GM18499 (cell line): ENCODE data around the gene IPP.
"Not testable (repeated sequence)": the region's sequence is repeated elsewhere in the genome, so short reads cannot be mapped to it uniquely, and the experiment has no call there.

ENCODE experiments used
- ATAC-seq: cut with Tn5 transposase; IDR thresholded peaks from one replicate; pipeline ENCODE4 v1.9.1; 2021; ENCODE audit warnings: moderate number of reproducible peaks; ENCODE audit not compliant: insufficient read depth, unreplicated experiment

Gene IPP

DNA sequence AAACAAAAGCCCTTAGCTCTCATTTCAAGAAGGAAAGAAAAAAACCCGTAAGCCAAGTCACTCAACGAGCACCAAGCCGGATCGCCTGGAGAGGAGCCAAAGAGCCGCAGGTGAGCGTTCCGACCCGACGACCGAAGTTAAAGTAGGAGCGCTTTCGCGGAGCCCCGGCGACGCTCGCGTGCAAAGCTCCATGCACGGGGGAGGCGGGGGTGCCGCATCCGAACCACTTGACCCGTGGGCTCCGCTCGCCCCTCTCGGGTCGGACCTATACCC lies 64.5 kb downstream of the IPP start:
- peak; percentile 3 for ATAC-seq

DNA sequence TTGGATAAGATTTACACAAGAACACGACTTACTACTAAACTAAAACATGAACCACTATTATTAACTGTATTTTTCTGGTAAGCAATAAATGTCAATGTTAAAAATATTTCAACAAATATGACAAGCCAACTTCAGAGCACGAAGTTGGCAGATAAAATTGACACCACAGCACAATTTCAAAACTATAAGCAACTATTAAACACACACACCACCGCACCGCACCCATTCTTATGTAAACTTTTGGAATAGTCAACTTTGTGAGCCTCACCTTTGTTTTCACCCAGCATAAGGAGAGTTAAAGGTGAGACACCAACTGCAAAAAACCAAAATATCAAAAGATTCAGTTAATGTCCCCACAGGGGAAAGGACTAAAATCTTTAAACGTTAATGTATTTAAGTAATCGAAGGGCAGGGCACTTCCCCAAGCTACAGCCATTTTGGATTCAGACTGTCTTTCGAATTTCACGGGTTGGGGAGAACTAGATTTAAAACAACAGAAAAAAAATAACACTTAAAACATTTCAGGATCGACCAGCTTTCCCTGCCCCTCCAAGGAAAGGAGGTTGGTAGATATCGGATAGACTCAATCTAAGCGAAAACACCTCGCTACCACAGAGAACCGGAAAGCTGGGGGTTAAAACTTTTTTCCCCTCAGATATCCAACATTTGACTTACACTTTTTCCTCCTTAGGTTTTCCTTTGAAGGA lies 65.0 kb downstream of the IPP start:
- ATAC-seq: no peak

DNA sequence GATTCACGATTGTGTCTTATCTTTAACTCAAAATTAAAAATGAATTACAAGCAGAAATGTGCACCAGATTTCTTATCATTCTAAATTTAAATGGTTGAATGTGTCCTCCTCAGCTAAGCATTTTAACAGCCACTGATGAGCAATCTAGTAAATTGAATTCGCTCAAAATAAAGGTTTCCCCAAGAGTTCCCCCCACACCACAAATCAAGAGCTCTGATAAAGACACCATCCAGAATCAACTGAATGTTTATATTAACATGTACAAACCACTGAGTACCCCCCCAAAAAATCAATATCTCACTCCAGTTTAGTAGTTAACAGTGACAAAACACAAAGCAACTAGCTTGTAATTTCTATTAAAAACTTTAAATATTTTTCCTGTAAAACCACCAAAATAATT lies 66.1 kb downstream of the IPP start:
- no peak for ATAC-seq

DNA sequence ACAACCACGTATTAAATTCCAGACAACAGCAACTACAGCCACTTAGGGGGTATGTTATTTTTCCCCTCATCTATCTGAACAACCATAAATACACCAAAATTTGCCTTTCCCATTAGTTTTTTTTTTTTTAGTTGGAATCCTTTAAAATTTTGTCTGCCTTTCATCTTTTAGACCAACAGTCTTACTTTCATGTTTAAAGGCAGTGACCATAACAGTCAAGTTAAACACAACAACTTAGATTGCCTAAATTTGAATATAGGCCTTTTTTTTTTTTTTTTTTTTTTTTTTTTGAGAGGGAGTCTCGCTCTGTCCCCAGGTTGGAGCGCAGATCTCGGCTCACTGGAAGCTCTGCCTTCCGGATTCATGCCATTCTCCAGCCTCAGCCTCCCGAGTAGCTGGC lies 67.5 kb downstream of the IPP start:
- no peak for ATAC-seq

DNA sequence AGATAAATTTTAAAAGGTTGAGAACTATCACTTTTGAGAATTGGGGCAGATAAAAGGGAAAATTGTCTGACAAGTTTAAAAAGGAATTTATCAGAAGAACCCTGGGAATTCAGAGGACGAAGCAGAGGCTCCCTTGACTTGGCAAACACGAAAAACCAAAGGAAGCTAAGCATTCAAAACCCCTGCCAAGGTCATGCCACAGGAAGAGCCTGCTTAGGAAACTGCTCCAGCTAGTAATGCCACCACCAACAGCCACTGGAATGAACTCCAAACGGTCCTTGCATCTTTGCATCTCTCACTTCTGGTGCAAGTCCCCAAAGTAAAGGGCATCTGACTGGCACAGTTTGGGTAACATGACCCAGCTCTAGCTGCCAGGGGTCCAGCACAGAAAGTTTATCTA lies 71.3 kb downstream of the IPP start:
- no peak for ATAC-seq

DNA sequence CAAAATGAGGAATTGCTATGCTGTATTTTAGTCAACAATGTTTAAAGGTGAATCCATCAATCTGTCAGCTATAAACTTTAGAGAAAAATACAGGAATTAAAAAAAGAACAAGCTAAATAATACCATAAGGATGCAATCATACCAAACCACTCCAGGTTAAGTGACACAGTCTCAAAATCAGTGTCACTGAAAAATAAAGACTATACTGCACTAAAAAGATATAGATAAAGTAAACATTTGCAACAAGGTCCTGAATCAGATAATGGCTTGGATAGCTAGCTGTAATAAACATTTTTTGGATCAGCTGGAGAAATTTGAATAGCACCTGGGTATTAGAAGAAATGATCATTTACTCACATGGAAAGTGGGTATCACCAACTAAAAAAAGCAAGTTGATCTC lies 72.0 kb downstream of the IPP start:
- ATAC-seq: no peak

DNA sequence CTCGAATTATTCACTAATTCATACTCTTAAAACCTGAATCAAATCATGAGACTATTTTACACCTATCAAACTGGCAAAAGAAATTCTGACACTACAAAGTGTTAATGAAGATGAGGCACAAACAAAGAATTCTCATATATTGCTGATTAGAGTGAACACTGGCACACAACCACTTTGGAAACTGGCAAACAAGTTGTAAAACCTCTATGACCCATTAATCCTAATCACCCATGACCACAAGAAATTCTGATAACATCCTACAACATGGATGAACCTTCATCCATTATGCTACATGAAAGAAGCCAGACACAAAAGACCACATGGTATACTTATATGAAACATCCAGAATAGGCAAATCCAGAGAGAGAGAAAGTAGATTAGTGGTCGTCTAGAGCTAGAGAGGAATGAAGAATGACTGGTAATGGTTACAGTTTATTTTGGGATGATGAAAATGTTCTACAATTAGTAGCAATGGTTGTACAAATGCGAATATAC lies 72.7 kb downstream of the IPP start:
- ATAC-seq: no peak

DNA sequence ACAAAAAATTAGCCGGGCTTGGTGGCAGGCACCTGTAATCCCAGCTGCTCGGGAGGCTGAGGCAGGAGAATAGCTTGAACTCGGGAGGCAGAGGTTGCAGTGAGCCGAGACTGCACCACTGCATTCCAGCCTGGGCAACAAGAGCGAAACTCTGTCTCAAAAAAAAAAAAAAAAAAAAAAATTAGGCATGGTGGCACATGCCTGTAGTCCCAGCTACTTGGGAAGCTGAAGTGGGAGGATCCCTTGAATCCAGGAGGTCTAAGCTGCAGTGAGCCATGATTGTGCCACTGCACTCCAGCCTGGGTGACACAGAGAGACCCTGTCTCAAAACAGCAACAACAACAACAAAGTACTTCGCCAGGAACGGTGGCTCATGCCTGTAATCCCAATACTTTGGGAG lies 73.9 kb downstream of the IPP start:
- not testable (repeated sequence) for ATAC-seq

DNA sequence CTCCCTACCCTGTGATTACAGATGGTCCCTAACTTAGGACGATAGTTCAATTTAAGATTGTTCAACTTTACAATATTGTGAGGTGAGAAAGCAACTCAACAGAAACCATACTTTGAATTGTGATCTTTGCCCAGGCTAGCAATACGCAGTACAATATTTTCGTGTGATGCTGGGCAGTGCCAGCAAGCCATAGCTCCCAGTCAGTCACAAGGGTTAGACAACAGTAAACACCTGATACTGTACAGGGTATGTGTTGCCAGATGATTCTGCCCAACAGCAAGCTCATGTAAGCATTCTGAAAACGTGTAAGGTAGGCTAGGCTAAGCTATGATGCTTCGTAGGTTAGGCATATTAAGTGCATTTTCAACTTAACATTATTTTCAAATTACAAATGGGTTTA lies 76.0 kb downstream of the IPP start:
- no peak for ATAC-seq

DNA sequence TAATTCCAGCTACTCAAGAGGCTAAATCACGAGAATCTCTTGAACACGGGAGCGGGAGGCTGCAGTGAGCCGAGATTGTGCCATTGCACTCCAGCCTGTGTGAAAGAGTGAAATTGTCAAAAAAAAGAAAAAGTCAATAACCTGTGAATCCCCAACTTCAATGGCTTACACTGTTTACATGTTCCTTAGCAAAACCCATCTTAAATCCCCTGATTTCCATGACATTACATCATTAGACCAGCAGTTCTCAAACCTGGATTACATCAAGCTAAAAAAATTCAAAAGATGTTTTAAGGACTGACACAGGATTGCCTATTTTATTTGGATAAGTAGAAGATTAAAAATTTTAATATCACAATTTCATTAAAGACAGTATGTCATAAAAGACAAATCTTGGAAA lies 76.5 kb downstream of the IPP start:
- no peak for ATAC-seq

DNA sequence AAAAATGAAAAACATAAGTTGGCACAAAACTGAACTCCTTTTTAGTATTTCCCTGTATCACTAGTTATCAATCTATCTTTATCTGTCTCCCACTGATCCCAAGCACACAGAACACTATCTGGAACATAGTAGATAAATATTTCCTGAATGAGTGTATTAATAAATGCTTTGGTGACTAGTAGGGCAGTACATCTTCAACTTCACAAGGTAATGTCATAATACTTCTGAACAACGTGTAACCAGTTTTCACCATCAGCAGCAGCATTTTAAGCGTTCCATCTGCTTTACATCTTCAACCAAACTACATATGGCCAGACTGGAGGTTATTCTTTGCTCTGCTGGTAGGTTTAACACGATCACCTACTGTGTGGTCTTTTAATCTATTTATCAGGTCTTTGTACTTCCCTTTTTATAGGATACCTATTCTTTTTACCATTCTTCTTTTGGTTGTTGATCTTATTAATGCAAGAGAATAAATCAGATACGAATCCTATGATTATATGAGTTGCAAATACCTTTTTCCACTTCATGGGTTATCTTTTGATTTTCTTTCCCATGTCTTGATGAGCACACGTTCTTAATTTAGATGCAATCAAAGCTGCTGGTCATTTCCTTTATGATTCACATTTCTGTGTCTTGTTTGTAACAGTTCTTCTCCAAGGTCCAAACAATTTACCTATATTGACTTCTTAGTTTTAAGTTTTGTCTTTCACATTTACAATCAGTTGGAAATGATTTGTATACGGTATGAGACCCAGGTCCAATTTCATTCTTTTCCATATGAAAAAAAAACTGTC lies 80.4 kb downstream of the IPP start:
- ATAC-seq: no peak

DNA sequence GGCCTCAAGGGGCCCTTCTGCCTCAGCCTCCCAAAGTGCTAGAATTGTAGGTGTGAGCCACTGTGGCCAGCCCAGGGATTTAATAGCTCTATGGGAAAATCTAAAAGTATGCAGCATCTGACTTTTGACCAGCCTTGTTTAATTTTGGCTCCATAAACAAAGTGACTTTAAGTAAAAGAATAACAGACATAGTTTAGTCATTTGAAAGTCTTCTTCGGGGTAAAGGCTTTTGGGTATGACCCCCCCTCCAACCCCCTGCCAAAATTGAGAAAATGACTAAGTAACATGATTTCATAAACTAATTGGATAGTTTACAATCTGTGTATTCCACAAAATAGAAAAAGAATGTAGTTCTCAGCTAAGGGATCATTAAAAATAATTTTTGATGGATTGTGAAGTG lies 81.1 kb downstream of the IPP start:
- no peak for ATAC-seq

DNA sequence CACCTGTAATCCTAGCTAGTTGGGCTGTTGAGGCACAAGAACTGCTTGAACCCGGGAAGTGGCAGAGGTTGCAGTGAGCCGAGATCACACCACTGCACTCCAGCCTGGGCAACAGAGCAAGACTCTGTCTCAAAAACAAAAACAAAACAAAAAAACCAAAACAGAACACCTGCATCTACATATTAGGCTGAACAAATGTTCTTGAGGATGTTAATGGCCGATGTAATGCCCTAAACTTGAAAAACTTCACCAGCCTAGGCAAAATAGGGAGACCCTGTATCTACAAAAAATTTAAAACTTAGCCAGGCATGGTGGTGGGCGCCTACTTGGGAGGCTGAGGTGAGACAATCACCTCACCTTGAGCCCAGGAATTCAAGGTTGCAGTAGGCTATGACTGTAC lies 81.9 kb downstream of the IPP start:
- ATAC-seq: no peak

DNA sequence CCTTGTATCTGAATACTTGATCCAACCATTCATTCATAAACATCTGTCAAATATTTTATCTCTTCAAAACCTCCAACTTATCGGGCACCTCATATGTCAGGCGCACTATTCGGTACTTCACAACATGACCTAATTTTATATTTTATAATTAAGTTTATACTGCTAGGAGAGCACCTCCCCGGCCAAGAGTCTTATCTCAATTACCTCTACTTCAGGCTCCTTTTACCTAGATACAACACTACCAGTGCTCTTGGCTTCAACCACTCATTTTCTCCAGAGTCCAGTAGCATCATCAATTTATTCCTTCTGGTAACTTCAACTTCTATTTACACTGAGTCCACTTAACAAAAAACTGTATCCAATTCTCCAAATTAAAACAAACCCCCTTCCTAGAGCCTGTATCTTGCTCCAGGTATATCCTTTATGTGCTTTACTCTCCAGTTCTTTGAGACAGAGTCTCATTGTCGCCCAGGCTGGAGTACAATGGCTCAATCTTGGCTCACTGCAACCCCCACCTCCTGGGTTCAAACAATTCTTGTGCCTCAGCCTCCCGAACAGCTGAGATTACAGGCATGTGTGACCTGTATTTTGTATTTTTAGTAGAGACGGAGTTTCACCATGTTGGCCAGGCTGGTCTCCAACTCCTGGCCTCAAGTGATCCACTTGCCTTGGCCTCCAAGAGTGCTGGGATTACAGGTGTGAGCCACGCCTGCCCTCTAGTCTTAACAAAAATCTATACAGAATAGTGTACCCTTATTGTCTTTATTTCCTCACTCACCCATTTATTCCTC lies 82.9 kb downstream of the IPP start:
- ATAC-seq: no peak

DNA sequence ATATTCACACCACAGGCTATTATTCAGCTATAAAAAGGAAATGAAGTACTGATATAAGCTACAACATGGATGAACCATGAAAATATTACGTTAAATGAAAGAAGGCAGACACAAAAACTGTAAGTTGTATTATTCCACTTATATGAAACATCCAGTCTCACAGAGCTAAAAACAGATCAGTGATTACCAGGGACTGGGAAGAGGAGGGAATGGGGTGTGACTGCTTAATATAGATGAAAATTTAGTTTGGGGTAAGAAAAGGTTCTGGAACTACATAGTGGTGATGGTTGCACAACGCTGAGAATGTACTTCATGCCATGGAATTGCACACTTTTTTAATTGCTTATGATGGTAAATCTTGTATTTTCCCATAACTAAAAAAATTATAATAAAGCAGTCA lies 83.6 kb downstream of the IPP start:
- no peak for ATAC-seq

DNA sequence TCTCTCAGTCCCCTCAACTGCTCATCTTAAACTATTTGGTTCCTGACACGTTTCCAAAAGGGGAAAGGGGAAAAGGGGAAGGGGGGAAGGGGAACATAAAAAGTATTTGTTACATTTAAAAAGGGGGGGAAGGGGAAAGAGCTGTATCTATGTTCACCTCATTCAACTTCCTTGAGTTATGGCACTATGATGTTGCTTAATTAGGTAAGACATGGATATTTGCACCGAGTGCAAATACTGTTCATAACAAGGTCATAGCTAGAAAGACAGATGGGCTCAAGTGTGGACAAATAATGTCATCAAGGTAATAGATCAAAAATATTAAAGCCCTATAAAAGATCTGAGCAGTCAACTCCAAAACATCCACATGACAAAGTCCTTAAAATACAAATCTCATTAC lies 90.1 kb downstream of the IPP start:
- no peak for ATAC-seq

DNA sequence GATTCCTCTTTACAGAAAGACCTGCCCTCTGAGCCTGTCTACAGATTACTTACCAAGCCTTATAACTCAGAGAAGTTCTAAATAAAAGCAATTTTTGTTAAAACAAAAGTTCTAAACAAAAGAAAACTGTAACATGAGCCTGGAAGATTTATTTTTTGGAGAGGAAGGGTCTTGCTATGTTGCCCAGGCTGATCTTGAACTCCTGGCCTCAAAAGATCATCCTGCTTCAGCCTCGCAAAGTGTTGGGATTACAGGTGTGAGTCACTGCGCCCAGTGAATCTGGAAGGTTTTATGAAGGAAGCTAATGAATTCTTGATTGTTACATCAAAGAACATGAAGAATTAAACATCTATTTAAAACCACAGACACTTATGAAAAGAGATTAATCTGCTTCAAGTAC lies 91.2 kb downstream of the IPP start:
- ATAC-seq: no peak

DNA sequence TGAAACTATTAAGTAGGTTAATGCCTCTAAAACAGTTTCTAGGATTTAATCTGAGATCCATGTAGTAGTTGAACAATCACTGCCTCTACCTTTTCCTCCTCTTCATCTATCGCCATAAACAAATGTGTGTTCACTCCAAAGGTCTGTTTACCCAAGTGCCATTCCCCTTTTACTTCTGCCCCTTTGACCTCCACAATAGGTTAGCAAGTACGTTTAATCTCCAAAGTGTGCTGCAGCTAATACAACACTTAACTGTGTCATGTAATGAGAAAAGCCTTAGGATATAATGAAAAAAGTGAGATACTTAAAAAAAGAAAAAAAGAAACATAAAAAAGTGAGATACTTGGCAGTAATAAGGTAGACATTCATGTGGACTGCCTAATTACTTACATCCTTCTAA lies 92.3 kb downstream of the IPP start:
- no peak for ATAC-seq

DNA sequence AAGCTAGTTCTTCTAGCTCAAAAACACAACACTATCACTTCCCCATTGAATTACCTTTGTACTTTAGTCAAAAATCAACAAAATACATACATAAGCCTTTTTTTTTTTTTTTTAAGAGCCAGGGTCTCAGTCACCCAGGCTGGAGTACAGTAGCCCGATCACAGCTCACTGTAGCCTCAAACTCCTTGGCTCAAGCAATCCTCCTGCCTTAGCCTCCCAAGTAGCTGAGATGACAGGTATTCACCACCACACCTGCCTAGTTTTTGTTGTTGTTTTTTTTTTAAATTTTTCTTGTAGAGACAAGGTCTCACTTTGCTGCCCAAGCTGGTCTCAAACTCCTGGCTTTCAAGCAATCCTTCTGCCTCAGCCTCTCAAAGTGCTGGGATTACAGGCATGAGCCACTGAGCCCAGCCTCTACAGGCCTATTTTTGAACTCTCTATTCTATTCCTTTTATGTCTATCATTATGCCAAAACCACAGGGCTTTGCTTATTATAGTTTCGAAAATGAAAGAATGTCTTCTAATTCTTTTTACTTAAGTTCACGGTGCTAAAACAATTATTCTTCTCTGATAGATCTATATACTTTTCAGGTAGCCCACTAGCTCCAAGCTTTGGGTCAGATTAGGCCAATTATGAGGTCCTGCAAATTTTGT lies 93.8 kb downstream of the IPP start:
- no peak for ATAC-seq

DNA sequence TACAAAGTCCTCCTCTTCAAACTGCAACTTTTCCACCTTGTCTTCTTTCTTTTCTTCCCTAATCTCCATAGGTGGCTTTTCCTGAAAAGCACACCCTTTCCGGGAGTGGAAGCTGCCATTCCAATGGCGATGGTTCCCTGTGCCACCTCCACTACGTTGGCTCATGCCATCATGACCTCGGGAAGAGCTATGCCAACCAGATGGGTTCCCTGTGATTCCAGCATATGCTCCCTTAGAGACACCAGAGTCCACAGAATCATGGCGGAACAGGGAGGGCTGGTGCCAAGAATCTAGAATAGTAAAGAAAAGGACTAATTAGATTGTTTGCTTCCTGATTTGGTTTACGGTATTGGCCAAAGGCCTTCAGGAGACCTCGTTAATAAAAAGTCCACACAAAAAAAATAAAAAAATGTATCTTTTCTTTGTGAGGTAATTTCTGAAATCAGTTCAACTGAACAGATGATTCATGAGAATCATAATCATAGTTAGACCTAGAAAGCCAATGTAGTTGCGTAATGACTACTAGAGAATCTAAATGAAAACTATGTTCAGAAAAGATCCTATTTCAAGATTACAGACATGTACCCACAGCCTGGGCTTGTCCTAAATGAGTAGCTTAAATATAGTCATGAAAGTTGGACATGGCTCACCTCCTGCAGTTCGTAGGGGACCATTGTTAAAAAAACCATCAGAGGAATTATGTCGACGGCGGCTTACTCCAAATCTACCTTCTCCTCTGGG lies 95.7 kb downstream of the IPP start:
- no peak for ATAC-seq
